A549 treated with RU486 at 1 μM for 4 hours (cell line): Measurements from ENCODE around the gene SFT2D2. TPM values are rescaled to one million over a fixed set of nuclear protein-coding genes. Genes with fewer than 3 reads are reported as not detected.

Experiments used
- total RNA-seq: library from RNA; stranded (reverse); fragments of 200-300 nt; extraction: Qiagen RNA extraction; gene quantifications from 5 replicates; pipeline ENCODE4 v1.2.3, GENCODE V29; 2022; ENCODE audit warnings: low read depth

Gene SFT2D2
- total RNA-seq: 10.3 to 21.4 TPM (median 16.7 TPM) in 5 replicates

DNA sequence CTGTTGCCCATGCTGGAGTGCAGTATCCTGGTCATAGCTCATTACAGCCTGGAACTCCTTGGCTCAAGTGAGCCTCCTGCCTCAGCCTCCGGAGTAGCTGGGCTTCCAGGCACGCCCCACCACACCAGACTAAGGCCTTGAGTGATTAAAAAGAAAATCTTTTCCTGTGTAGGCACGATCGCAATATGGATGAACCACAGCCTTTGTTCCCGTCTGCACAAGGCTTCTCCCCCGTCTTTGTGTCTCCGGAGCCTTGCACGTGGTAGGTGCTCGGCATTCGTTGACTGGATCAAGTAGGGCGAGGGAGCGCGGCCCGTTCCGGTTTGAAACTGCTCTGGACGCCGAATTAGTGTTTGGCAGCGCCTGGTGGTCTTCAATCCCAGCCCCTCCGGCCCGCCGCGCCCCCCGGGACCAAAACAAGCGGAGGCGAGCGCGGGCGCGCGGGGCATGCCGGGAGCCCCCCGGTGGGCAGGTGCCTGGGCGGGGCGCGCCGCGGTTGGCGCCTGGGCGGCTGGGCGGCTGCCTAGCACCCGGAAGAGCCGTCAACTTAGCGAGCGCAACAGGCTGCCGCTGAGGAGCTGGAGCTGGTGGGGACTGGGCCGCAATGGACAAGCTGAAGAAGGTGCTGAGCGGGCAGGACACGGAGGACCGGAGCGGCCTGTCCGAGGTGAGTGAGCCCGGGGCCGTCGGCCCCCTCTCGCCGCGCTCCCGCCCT, at the start of gene SFT2D2:
Gene SFT2D2 (plus strand): TSS at position 529 of the 715 bp plus-strand sequence. CDS start 76 bp downstream, at position 605.

DNA sequence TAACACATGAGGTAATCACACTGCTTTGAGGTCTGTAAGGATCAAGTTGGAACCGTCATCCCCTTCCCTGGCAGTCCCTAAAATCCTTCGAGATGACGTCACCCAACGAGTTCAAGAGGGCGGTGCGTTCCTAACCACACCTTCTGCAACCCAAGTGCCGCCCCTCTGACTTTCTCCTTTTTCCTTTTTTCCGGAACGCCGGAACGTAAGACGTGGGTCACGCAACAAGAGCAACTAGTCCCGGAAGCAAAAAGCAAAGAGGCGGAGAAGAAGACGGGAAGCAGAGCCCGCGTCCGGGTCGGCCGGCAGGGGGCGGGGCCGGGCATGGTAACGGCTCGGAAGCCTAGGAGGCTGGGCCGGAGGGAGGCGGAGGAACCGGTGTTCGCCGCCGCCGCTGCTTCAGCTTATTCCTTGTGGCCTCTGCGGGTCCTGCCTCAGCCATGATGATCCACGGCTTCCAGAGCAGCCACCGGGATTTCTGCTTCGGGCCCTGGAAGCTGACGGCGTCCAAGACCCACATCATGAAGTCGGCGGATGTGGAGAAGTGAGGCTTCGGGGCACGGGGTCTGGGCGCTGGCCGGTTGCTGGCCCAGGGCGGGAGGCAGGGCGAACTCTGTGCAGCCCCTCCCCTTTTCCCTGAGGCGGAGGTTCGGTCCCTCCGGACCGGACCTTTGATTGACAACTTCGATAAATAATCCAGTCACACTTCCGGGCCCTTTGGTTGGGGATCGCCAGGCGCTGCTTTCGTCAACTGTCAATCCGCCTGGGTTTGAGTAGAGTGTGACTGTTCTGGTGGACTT, 47.0 kb upstream of the SFT2D2 start, which contains the start of gene TIPRL:
Gene TIPRL (plus strand): TSS at position 325 of the 800 bp plus-strand sequence. CDS start 116 bp downstream, at position 441.

DNA sequence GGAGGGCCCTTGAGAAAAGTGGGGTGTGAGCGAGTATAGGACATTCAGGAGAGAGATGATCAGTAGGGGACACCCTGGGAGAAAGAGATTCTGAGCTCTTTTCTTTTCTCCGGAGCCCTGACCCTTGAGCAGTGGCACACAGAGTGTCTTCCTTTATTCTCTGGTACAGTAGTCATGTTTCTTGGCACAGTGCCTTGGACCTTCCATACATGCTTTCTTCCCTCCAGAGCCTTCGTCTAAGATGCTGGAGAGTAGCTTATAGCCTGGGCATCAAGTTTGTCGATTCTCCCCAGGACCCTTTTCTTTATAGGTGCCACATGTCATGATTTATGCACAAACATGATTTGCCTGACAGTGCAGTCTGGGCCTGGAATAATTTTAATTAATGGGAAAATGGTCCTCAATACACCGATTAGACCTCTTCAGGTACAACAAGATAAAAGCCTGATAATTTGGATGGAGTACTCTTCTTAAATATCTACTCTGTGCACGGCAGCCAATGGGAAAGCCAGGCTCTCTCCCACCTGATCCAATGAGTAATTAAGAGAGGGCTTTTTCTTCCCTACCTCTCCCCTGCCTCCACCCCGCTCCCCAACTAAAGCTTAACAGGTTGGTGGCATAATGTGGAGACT, 54.6 kb downstream of the SFT2D2 start, which contains the start of gene TBX19:
Gene TBX19 (plus strand): TSS at position 582 of the 632 bp plus-strand sequence. CDS start 214 bp downstream, outside the sequence.

Other genes with a start within 250 kb of the SFT2D2 start
- gene GPR161, start 89.1 kb upstream of the SFT2D2 start, total RNA-seq: 8.8 to 16.6 TPM (median 12.8 TPM) in 5 replicates
- 31.6 to 38.9 TPM (median 33.4 TPM) in 5 replicates for gene TIPRL, start 47.0 kb upstream of the SFT2D2 start, total RNA-seq
- 0.84 to 1.2 TPM (median 0.93 TPM) in 5 replicates for gene TBX19, start 54.9 kb downstream of the SFT2D2 start, total RNA-seq